ENCODE measurements around the gene TENT5C. TPM values are rescaled to one million over a fixed set of nuclear protein-coding genes. Genes with fewer than 3 reads are reported as not detected.

The TENT5C gene
- total RNA-seq, 1 donor from 2014 or later = 0.79 TPM

- DNase-seq (ENCODE audit: low read depth in 2 of 2) = no peak
Measured at GRCh38 chr1:117634631-117635030, 28.8 kb downstream of the TENT5C start.

DNA sequence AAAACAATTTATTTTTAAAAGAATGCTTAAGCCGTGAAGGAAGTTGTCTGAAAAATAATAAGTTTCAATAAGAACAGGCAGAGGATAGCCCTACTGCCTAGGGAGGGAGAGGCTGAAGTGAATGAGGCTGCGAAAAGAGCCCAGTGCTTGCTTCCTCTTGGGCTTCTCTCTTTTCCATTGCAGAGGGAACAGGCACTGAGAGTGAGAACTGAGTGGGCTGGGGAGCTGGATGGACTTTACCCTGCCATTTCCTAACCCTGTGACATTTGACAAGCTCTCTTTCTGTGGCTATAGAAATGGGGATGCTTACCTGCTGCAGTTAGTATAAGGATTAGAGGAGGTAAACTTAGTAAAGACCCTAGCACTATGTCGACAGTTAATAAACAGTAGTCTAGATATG is 30.0 kb downstream of the TENT5C start:
- DNase-seq (ENCODE audit: low read depth in 2 of 2) = no peak

GRCh38 chr1:117636637-117637425 is 31.0 kb downstream of the TENT5C start:
- no peak for DNase-seq (ENCODE audit: low read depth in 2 of 2)

DNA sequence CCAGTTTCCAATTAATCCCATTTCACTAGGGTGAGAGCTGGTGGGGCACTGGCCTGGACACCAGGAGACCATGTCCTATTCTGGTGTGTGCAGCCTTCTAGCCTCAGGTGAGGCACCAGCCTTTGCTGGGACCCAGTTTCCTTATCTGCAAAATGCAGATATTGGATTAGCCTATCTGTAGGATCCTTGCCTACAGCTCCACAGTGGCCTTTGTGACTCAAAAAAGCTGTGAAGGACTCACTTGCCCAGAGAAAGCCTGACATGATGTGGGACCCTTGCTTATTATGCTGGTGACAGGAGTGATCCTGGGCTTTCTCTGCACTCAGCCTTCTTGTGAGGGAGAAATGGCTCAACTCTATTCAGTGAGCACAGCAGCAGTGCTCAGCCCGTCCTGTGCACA is 32.3 kb downstream of the TENT5C start:
- DNase-seq (ENCODE audit: low read depth in 2 of 2) = no peak

DNA sequence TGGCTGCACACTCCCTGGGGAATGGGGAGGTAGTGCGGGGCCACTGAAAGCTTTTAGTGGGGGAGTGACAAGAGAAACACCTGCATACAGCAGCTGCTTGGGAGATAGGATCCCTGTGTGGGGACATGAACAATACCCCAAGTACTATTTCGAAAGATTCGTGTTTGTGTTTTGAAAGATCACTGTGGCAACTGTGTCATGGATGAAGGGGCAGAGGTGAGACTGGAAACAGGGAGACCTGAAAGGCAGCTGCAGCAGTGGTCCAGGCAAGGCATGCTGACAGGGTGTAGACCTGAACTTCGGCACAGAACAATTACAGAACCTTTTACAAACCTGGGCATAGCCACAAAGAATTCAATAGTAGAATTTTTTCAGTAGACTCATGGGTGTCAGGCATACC is 32.9 kb downstream of the TENT5C start:
- no peak for DNase-seq (ENCODE audit: low read depth in 2 of 2)

- DNase-seq (ENCODE audit: low read depth in 2 of 2) = no peak
Measured at GRCh38 chr1:117639741-117640140, 33.9 kb downstream of the TENT5C start.

DNA sequence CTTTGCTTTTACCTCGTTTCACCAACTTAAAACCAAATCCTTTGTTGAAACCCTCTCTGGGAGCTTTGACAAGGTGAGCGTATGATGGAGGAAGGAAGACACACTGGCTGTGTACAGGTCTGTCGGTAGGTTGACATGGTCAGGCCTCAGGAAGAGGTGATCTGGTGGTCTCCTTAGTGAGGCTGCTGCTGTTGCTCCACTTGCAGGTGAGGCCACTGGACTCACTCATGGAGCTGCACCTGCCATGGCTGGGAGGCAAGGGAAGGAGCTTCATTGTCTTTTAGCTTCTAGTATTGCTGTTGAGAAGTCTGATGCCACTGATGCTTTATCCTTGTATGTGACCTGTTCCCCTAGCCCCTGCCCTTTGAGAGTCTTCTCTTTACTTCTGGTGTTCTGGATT is 35.7 kb downstream of the TENT5C start:
- DNase-seq (ENCODE audit: low read depth in 2 of 2) = no peak

DNA sequence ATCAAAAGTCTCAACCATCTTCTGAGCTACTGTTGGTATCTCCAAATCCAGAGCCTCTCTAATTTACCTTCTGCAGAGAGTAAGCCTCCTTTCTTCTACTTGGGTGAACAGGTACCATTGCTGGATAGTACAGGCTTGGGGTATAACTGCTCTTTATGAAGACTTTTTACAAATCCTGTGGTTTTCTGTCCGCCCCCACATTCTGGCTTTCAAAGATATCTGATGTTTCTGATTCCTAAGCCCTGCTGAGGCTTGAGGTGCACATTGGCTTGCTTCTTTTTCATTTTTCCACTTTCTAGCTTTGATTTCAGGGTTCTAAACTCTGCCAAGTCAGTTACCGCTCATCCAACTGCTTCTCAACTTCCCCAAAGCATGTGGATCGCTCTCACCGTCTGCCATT is 37.1 kb downstream of the TENT5C start:
- DNase-seq (ENCODE audit: low read depth in 2 of 2) = no peak

GRCh38 chr1:117643601-117644000 is 37.8 kb downstream of the TENT5C start:
- DNase-seq (ENCODE audit: low read depth in 2 of 2) = no peak

DNA sequence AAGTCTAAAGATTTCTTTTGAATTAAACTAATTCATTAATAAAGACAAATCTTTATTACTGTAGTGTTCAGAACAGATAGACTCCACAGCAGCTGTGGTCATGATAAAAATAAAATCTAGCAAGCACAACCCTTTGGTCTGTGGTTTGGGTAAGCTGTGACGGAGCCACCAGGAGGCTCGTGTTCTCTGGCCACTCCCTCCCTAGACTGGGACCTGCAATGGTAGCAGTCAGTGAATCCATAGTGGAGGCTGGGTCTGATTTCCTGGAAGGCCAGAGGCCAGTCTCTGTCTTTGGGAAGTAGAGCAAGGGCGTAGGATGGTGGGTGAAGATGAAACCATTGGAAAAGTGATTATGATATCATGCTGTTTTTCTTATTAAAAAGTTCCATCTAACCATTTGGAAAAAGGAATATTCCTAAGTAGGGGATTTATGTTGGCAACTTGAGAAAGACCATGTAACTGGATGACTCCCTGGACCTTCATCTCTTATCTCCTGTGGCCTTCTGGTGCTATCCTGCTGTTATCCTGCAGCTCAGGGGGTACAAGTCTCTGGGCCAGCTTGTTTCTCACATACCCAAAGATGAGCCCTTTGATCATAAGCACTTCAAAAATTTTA is 39.0 kb downstream of the TENT5C start:
- DNase-seq (ENCODE audit: low read depth in 2 of 2) = no peak

DNA sequence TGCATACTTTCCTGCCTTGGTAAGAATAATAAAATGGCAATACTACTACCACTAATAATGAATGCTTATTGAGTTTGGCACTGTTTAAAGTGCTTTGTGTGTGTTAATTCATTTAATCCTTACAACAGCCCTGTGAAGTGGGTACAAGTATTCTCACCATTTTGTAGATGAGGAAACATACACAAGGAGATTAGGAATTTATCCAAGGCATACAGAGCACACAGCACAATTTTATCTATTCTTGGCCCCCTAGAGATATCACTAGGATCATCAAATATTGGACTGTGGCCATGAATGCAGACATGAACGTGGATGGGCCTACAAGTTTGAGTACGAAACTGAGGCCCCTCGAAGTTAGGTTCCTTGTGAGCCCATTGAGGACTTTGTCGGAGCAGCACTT is 39.5 kb downstream of the TENT5C start:
- no peak for DNase-seq (ENCODE audit: low read depth in 2 of 2)

GRCh38 chr1:117646007-117646811 is 40.4 kb downstream of the TENT5C start:
- DNase-seq (ENCODE audit: low read depth in 2 of 2) = peak in 1 of 2 donors; percentile 24

- no peak for DNase-seq (ENCODE audit: low read depth in 2 of 2)
Measured at GRCh38 chr1:117646956-117647355, 41.1 kb downstream of the TENT5C start.

DNA sequence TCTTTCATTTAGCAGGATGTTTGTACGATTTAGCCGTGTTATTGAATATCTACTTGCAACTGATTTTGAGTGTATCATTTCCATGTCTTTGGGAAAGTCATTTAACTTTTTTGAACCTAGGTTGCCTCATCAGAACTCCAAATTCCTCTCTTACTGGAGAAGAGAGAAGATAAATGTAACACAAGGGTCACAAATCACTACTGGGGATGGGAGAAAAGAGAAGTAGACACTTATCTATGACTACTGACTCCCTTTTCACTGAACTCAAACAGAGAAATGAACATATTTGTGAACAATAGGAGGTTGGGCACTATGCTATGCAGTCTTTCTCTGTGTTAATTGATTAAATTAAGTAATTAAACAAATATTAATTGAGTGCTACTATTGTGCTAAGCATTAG is 42.2 kb downstream of the TENT5C start:
- DNase-seq (ENCODE audit: low read depth in 2 of 2) = no peak

DNA sequence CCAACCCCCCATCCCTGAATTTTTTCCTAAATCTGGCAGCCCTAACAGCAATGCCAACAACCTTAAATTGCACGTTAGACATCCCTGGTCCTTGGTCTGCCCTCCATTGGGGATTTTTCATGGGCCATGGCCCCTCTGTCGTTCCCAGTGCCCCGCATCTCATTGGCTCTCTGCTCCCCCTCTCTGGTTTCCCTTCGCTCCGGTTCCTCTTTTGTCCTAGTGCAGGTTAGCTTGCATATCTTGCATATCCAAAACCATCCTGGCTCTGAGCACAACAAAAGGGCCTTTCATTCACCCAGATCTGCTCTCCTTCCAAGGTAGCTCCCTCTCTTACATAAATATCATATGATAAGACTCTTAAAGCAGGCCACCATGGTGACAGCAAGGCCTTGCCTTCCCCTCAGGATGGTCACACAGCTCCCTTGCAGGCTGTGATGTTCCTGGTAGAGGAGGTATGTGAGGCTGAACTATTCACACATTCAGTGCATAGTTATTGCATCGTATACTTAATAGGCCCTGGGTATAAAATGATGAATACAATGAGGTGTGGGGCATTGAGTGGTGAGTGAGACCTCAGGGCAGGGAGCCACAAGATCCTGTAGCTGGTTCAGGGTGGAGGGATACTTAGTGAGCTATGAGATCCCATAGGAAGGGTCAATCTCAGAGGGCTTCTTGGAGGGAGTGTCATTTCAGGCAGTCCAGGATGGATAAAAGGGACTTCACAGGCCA is 45.2 kb downstream of the TENT5C start:
- no peak for DNase-seq (ENCODE audit: low read depth in 2 of 2)

GRCh38 chr1:117651616-117652015 is 45.8 kb downstream of the TENT5C start:
- no peak for DNase-seq (ENCODE audit: low read depth in 2 of 2)

GRCh38 chr1:117652421-117652820 is 46.6 kb downstream of the TENT5C start:
- peak; percentile 42 to 66 for DNase-seq (ENCODE audit: low read depth in 2 of 2)

- DNase-seq (ENCODE audit: low read depth in 2 of 2) = no peak
Measured at GRCh38 chr1:117653195-117653594, 47.3 kb downstream of the TENT5C start.

DNA sequence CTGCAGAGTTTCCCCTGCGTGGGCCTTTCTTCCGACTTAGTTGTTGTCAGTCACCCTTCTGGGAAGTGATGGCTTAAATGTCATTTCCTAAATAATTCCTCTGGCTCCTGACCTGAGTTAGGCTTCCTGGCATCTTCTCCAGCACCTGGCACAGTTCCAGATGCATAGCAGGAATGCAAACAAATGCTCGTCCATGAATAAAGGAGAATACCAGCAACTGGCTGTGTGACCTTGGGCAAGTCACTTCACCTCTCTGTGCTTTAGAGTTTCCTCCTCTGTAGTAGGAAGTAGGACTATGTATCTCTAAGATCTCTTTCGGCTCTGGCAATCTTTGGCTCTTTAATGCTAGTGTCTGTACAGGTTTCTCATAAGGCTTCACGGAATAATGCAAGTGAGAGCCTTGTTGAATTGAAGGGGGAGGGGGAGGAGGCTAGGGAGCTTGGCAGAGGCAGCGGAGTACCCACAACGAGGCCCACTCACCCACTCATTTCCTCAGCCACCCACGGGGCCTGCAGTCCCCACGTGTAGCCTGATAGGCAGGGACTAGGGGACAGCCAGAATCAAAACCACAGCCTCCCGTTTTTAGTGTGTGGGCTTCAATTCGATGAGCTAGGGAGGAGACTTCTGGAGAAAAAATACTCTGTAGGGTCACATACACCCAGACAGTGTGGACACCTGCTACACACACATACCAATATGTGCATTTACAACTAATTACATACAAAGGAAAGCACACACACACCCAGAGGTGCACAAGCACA is 48.1 kb downstream of the TENT5C start:
- peak; percentile 69 to 73 for DNase-seq (ENCODE audit: low read depth in 2 of 2)

DNA sequence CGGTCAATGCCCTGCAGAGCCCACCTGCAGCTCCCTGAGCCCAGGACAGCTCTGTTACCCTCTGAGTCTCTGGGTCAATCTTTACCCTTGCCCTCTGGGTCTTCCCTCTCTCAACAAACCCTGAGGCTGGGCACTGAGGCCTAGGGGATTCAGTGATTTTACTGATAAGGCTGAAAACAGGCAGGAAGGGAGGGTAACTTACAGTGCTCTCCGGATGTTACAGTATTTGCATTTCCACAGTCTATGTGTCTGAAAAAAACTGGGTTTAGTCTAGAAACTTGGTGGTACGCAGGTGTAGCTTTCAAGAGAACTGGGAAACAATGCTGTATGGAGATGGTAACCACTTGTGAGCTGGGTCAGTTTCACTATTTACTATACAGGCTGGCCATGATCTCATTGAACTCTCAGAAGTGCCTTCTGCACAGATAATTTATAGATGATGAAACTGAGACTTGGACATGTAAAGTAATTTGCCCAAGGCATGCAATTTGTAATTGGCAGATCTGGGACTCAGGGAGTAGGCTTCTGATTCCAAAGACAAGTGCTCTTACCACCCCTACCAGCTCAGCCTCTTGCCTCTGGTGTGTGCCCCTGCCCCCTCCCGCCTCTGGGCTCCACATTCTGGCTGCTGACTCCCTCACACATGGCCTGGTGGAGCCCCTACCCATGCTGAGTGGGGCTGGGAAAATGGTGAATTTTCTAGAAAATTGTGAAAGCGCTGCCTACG is 48.8 kb downstream of the TENT5C start:
- peak in 1 of 2 donors; percentile 6 for DNase-seq (ENCODE audit: low read depth in 2 of 2)
